ENCODE data around the gene FMN1.

Gene FMN1

GRCh38 chr15:32905481-32905880, 289.0 kb downstream of the FMN1 start:
- no peak for DNase-seq

- DNase-seq: no peak
Observed at GRCh38 chr15:32904448-32904847, 290.1 kb downstream of the FMN1 start.

GRCh38 chr15:32903591-32904290, 290.8 kb downstream of the FMN1 start:
- no peak for DNase-seq

DNA sequence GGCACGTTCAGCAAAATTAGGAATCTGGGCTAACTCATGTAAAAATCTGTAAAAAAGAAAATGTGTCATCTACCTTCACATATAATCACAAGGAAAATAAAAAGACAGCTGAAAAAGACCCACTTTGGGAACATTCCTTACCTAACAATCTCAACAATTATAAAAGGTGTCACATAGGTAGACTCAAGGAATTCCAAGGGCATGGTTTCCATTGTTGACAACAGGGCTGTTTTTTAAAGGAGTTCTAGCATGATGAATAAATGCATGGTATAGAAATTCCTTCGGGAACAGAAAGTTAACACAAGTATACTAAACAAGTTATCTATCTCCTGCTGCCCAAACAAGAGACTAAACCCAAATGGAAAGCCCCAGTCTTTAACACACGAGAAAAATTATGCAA, 292.5 kb downstream of the FMN1 start:
- no peak for DNase-seq

DNA sequence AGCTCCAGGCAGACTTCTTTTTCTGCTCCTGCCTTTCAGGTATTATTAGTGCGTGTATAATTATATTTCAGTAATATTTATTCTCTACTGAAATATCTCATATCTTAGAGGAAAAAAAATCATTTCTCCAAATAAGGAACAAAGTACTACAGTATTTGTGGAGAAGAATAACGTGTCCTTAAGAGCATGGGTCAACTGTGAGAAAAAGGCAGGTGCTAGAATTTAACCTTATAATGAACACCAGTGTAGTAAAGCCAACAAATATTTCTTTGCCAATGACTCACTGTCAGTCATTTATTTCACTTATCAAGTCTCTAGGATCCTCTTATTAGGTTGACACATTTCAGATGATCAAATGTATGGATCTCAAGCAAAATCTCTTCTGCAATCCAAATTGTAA, 293.3 kb downstream of the FMN1 start:
- no peak for DNase-seq

DNA sequence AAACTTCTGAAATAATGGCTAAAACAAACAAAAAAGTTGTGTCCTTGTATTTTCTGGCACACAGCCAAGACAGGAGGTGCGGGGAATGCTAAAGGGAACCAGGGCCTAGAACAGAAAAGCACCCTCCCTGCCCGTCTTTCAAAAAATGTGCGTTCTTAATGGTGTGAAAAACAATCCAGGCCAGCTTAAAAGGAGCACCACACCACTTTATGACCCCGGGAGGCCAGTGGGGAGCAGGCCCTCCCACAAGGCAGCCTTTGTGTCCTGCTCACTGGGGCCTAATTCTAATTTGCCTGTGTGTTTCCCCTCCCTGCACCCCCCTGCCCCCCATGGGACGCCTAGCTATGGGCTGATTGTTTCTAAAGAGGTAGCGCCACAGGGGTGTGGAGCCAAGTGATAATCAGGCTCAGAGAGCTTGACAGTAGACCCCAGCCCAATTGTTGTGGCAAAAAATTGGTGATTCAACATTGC, 295.4 kb downstream of the FMN1 start:
- DNase-seq: no peak

GRCh38 chr15:32898414-32898813, 296.1 kb downstream of the FMN1 start:
- no peak for DNase-seq

GRCh38 chr15:32893421-32893820, 301.1 kb downstream of the FMN1 start:
- DNase-seq: no peak

- DNase-seq: no peak
Observed at GRCh38 chr15:32889214-32889613, 305.3 kb downstream of the FMN1 start.

DNA sequence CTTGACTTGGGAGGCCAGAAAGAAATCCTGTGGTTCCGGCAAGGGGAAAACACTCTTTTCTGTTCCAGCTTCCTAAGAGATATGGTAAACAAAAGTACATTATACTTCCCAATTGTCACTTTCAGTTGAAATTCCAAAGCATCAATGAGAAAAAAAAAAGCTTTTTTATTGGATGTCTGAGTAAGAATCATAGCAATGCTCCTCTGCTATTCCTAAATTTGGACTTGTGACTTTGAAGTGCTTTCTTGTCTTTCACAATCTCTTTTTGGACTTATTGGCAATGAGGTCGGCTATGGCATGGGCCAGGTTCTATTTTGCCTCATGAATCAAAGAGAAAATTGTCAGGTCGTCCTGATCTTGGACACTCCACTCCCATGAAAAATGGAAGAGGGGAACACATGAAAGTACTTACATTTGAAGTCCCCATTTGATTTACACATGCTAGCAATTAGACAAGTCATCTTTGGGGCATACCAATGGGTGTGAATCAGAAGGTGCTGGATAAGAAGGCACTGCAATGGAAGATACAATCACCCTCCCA, 306.2 kb downstream of the FMN1 start:
- DNase-seq: no peak

GRCh38 chr15:32887090-32887489, 307.4 kb downstream of the FMN1 start:
- no peak for DNase-seq

GRCh38 chr15:32886459-32886858, 308.1 kb downstream of the FMN1 start:
- no peak for DNase-seq

DNA sequence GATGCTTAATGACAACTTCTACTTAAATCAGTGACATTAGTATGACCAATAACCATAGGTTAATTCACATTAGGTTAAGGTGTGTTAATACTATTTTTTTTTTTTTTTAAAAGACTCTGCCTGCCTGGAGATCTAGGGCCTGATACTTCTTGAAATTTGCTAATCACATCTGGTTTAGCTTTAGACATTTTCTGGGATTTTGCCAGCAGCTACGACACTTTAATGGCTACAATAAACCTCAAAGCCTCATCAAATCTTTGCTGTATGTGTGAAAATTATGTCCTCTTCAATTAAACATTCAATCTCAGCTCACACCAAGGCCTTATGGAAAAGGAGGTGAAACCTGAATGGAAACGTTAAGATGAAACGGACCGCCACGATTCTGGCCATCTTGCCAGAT, 308.8 kb downstream of the FMN1 start:
- no peak for DNase-seq

- DNase-seq: no peak
Observed at GRCh38 chr15:32884146-32884545, 310.4 kb downstream of the FMN1 start.

GRCh38 chr15:32882955-32883354, 311.6 kb downstream of the FMN1 start:
- no peak for DNase-seq

- DNase-seq: no peak
Observed at GRCh38 chr15:32881528-32881927, 313.0 kb downstream of the FMN1 start.

DNA sequence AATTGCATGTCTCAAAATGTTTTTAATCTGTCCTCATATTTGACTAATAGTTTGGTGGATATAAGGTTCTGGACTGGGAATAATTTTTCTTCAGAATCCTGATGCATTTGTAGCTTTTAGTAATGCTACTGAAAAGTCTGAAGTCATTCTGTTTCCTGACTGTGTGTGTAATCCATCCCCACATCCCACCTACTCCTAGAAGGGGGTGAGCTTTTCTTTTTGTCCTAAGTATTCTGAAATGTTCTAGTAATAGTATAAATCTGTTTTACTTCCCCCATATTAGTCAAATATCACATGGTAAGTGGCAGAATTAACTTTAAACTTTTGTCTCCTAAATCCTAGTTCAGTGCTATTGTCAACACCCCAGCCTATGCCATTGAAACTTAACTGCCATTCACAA, 313.9 kb downstream of the FMN1 start:
- DNase-seq: no peak

- DNase-seq: no peak
Observed at GRCh38 chr15:32879980-32880379, 314.5 kb downstream of the FMN1 start.

DNA sequence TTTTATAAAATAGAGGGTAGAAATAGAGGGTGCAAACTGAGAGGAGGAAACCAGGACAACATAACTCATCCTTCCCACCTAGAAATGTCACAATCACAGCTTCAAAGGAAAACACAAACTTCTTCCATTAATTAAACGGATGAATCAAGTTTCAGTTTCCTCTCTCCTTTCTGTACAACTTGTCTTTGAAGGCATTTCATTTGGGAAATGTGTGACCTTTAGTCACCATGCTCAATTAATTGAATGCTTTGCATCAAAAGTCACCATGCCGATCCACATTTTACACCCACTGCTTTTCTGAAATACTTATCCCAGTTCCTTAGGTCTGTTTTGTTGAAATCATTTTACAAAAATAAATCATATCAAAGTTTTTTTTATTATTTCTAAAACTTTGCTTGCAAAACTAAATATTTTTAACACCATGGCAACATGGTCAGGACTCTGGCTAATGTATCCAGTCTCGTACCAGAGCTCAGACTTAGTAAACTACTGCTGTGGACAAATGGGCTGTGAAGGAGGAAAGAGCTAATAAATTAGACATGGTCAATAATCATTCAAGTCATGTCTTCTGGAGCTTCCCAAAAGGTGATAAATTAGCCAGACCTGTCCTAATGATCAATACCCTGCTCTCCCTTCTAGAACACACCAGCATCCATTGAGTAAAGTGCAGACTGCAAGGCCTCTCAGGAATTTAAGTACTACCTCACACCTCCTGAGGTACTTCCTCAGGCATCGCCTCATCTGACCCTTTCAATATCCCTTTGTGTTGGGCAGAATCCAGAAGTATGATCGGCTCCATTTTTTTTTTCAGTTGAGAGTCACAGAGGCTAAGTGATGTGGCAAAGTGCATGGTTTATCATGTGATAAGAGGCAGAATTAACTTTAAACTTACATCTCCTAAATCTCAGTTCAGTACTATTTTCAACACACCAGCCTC, 315.4 kb downstream of the FMN1 start:
- DNase-seq: no peak

DNA sequence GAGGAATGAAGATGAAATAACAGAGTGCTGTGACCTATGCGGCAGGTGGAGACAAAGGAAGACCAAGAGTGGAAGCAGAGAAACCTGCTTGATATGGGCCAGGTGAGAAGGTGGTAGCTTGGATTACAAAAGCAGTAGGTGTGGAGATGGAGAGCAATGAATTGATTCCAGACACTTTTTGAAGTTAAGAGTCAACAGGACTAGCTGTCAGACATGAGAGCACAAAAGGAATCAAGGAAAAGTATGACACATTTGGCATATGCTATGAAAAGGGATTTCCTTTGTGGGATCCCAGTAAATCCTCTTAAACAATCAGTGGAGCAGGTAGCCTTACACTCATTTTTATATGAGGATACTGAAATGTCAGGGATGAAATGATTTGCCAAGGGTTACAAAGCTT, 316.2 kb downstream of the FMN1 start:
- no peak for DNase-seq

DNA sequence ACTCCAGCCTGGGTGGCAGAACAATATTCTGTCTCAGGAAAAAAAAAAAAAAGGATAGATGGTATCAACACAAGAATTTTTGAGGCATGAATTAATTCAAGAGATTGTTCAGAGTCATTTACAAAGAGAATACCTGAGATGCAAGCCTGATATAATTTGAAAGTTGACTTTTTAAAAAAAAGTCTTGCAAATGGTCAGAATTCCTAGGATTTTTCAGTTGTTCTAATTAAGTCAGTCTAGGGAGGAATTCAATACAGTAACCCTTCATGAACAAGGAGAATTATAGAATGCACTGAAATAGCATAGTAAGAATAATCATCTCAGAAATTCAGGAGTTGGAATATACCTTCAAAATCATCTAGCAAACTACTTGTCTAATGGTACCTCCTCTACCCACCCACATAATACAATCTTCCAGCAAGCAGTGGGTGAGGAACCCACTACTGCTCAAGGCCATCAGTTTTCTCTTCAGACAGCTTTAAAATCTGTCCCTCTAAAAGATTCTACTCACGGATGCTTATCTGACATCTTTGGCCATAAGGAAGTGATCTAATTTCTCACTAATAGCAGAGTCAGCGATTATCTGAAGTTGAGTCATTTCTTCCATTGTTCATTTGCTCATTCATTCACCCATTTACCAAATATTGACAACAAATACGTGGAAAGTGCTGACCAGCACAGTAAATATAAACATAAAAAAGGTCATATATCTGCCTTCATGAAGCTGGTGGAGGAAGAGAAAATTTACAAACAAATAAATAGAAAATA, 317.1 kb downstream of the FMN1 start:
- DNase-seq: no peak

DNA sequence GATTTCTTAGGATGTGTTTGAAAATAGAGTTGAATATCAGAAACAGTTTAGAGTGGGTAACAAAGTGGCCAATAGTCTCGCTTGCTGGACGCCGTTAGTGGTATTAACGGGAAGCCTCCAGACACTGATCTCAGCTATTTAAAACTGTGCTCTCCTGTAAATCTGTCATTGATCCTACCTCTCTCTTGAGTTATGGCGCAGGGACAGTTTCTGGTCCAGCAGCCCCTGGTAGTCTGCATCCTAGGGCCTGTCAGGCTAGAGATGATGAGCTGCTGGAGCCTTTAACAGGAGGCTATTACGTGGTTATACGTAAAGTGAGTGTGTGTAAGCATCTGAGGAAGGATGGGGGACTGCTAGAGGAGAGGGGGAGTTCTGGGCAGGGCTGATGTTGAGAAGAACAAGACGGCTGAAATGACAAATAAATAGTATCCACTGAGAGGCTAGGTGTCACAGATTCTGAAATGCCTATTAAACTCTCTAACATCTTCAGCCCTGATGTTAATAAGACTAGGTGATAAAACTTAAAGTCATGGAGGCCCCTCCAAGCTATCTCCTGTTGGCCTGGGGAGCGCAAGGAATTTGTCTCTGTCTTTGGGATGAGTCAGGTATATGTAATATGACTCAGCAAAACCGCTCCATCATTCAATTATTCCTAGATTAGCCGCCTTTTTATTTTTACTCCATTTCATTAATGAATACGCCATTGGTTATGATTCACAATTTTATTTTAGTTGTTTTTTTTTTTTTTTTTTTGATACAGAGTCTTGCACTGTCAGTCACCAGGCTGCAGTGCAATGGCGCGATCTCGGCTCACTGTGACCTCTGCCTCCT, 321.0 kb downstream of the FMN1 start:
- DNase-seq: no peak

Data from hematopoietic multipotent progenitor cell treated with erythropoietin and hydrocortisone succinate and interleukin-3 and kit ligand, for 4 days (in vitro differentiated cells).